ENCODE results near the gene TEKT5. TPM values are rescaled to one million over a fixed set of nuclear protein-coding genes. Genes with fewer than 3 reads are reported as not detected.
"Not testable (repeated sequence)": the region's sequence is repeated elsewhere in the genome, so short reads cannot be mapped to it uniquely, and the experiment has no call there.

Gene TEKT5
- total RNA-seq, 1 donor from 2014 or later: not detected

GRCh38 chr16:10652730-10653590 lies 41.8 kb downstream of the TEKT5 start:
- no peak overlapping the region for H3K4me3 ChIP-seq (ENCODE audit: low read length in 3 of 3)
- no peaks in the 10 kb centered on the region for H3K36me3 ChIP-seq (ENCODE audit: control insufficient read depth in 3 of 3, insufficient read depth in 3 of 3, low read length in 3 of 3)
- no peak overlapping the region for H3K9ac ChIP-seq (ENCODE audit: low read depth in 1 of 3, low read length in 3 of 3)
- no peaks in the 10 kb centered on the region for H3K9me3 ChIP-seq (ENCODE audit: control insufficient read depth in 3 of 3, low read length in 3 of 3)
- H3K27me3 ChIP-seq (ENCODE audit: control insufficient read depth in 3 of 3, insufficient read depth in 3 of 3, low read length in 3 of 3): peaks cover 0 to 6% (median 0%) of the 10 kb centered on the region in 3 donors
- H3K4me1 ChIP-seq (ENCODE audit: control insufficient read depth in 3 of 3, insufficient read depth in 3 of 3, low read length in 3 of 3): no peaks in the 10 kb centered on the region
- no peak overlapping the region for H3K27ac ChIP-seq (ENCODE audit: low read depth, low read length)

GRCh38 chr16:10649098-10649497 lies 45.6 kb downstream of the TEKT5 start:
- not testable (repeated sequence) for H3K27me3 ChIP-seq (ENCODE audit: control insufficient read depth in 3 of 3, insufficient read depth in 3 of 3, low read length in 3 of 3); H3K9me3 ChIP-seq (ENCODE audit: control insufficient read depth in 3 of 3, low read length in 3 of 3); H3K4me3 ChIP-seq (ENCODE audit: low read length in 3 of 3); H3K9ac ChIP-seq (ENCODE audit: low read depth in 1 of 3, low read length in 3 of 3); H3K4me1 ChIP-seq (ENCODE audit: control insufficient read depth in 3 of 3, insufficient read depth in 3 of 3, low read length in 3 of 3); H3K27ac ChIP-seq (ENCODE audit: low read depth, low read length); H3K36me3 ChIP-seq (ENCODE audit: control insufficient read depth in 3 of 3, insufficient read depth in 3 of 3, low read length in 3 of 3)

GRCh38 chr16:10647721-10648296 lies 46.9 kb downstream of the TEKT5 start:
- no peaks in the 10 kb centered on the region for H3K36me3 ChIP-seq (ENCODE audit: control insufficient read depth in 3 of 3, insufficient read depth in 3 of 3, low read length in 3 of 3)
- H3K4me3 ChIP-seq (ENCODE audit: low read length in 3 of 3): no peak overlapping the region
- no peak overlapping the region for H3K27ac ChIP-seq (ENCODE audit: low read depth, low read length)
- H3K4me1 ChIP-seq (ENCODE audit: control insufficient read depth in 3 of 3, insufficient read depth in 3 of 3, low read length in 3 of 3): no peaks in the 10 kb centered on the region
- no peak overlapping the region for H3K9ac ChIP-seq (ENCODE audit: low read depth in 1 of 3, low read length in 3 of 3)
- no peaks in the 10 kb centered on the region for H3K27me3 ChIP-seq (ENCODE audit: control insufficient read depth in 3 of 3, insufficient read depth in 3 of 3, low read length in 3 of 3)
- H3K9me3 ChIP-seq (ENCODE audit: control insufficient read depth in 3 of 3, low read length in 3 of 3): no peaks in the 10 kb centered on the region

GRCh38 chr16:10647264-10647720 lies 47.4 kb downstream of the TEKT5 start:
- Histone ChIP-seq H3K4me3 (ENCODE audit: low read length in 3 of 3) (no peak overlapping the region), H3K9ac (ENCODE audit: low read depth in 1 of 3, low read length in 3 of 3) (no peak overlapping the region), H3K27me3 (ENCODE audit: control insufficient read depth in 3 of 3, insufficient read depth in 3 of 3, low read length in 3 of 3) (no peaks in the 10 kb centered on the region), H3K4me1 (ENCODE audit: control insufficient read depth in 3 of 3, insufficient read depth in 3 of 3, low read length in 3 of 3) (no peaks in the 10 kb centered on the region), H3K36me3 (ENCODE audit: control insufficient read depth in 3 of 3, insufficient read depth in 3 of 3, low read length in 3 of 3) (no peaks in the 10 kb centered on the region), H3K27ac (ENCODE audit: low read depth, low read length) (no peak overlapping the region), H3K9me3 (ENCODE audit: control insufficient read depth in 3 of 3, low read length in 3 of 3) (no peaks in the 10 kb centered on the region)

GRCh38 chr16:10646581-10647263 lies 48.0 kb downstream of the TEKT5 start:
- Histone ChIP-seq H3K4me1 (ENCODE audit: control insufficient read depth in 3 of 3, insufficient read depth in 3 of 3, low read length in 3 of 3) (no peaks in the 10 kb centered on the region), H3K9me3 (ENCODE audit: control insufficient read depth in 3 of 3, low read length in 3 of 3) (no peaks in the 10 kb centered on the region), H3K27ac (ENCODE audit: low read depth, low read length) (no peak overlapping the region), H3K36me3 (ENCODE audit: control insufficient read depth in 3 of 3, insufficient read depth in 3 of 3, low read length in 3 of 3) (no peaks in the 10 kb centered on the region), H3K27me3 (ENCODE audit: control insufficient read depth in 3 of 3, insufficient read depth in 3 of 3, low read length in 3 of 3) (no peaks in the 10 kb centered on the region), H3K4me3 (ENCODE audit: low read length in 3 of 3) (no peak overlapping the region), H3K9ac (ENCODE audit: low read depth in 1 of 3, low read length in 3 of 3) (no peak overlapping the region)

GRCh38 chr16:10646228-10646580 lies 48.5 kb downstream of the TEKT5 start:
- Histone ChIP-seq H3K4me3 (ENCODE audit: low read length in 3 of 3) (no peak overlapping the region), H3K9me3 (ENCODE audit: control insufficient read depth in 3 of 3, low read length in 3 of 3) (no peaks in the 10 kb centered on the region), H3K27ac (ENCODE audit: low read depth, low read length) (no peak overlapping the region), H3K27me3 (ENCODE audit: control insufficient read depth in 3 of 3, insufficient read depth in 3 of 3, low read length in 3 of 3) (no peaks in the 10 kb centered on the region), H3K36me3 (ENCODE audit: control insufficient read depth in 3 of 3, insufficient read depth in 3 of 3, low read length in 3 of 3) (no peaks in the 10 kb centered on the region), H3K9ac (ENCODE audit: low read depth in 1 of 3, low read length in 3 of 3) (no peak overlapping the region), H3K4me1 (ENCODE audit: control insufficient read depth in 3 of 3, insufficient read depth in 3 of 3, low read length in 3 of 3) (no peaks in the 10 kb centered on the region)

GRCh38 chr16:10644092-10644491 lies 50.6 kb downstream of the TEKT5 start:
- no peak overlapping the region for H3K9ac ChIP-seq (ENCODE audit: low read depth in 1 of 3, low read length in 3 of 3)
- H3K4me3 ChIP-seq (ENCODE audit: low read length in 3 of 3): no peak overlapping the region

GRCh38 chr16:10642964-10643363 lies 51.8 kb downstream of the TEKT5 start:
- no peaks in the 10 kb centered on the region for H3K4me1 ChIP-seq (ENCODE audit: control insufficient read depth in 3 of 3, insufficient read depth in 3 of 3, low read length in 3 of 3)
- no peaks in the 10 kb centered on the region for H3K27me3 ChIP-seq (ENCODE audit: control insufficient read depth in 3 of 3, insufficient read depth in 3 of 3, low read length in 3 of 3)
- no peak overlapping the region for H3K27ac ChIP-seq (ENCODE audit: low read depth, low read length)
- no peaks in the 10 kb centered on the region for H3K36me3 ChIP-seq (ENCODE audit: control insufficient read depth in 3 of 3, insufficient read depth in 3 of 3, low read length in 3 of 3)
- no peak overlapping the region for H3K4me3 ChIP-seq (ENCODE audit: low read length in 3 of 3)
- no peak overlapping the region for H3K9ac ChIP-seq (ENCODE audit: low read depth in 1 of 3, low read length in 3 of 3)
- H3K9me3 ChIP-seq (ENCODE audit: control insufficient read depth in 3 of 3, low read length in 3 of 3): no peaks in the 10 kb centered on the region

More at GRCh38 chr16:10644092-10644491, 50.6 kb downstream of the TEKT5 start:
- H3K27ac ChIP-seq (ENCODE audit: low read depth, low read length): no peak overlapping the region
- no peaks in the 10 kb centered on the region for H3K27me3 ChIP-seq (ENCODE audit: control insufficient read depth in 3 of 3, insufficient read depth in 3 of 3, low read length in 3 of 3)
- H3K4me1 ChIP-seq (ENCODE audit: control insufficient read depth in 3 of 3, insufficient read depth in 3 of 3, low read length in 3 of 3): no peaks in the 10 kb centered on the region
- no peaks in the 10 kb centered on the region for H3K36me3 ChIP-seq (ENCODE audit: control insufficient read depth in 3 of 3, insufficient read depth in 3 of 3, low read length in 3 of 3)
- no peaks in the 10 kb centered on the region for H3K9me3 ChIP-seq (ENCODE audit: control insufficient read depth in 3 of 3, low read length in 3 of 3)

GRCh38 chr16:10641953-10642949 lies 52.5 kb downstream of the TEKT5 start:
- Histone ChIP-seq H3K4me1 (ENCODE audit: control insufficient read depth in 3 of 3, insufficient read depth in 3 of 3, low read length in 3 of 3) (no peaks in the 10 kb centered on the region), H3K9ac (ENCODE audit: low read depth in 1 of 3, low read length in 3 of 3) (no peak overlapping the region), H3K27ac (ENCODE audit: low read depth, low read length) (no peak overlapping the region)

More at GRCh38 chr16:10641953-10642949, 52.5 kb downstream of the TEKT5 start:
- Histone ChIP-seq H3K36me3 (ENCODE audit: control insufficient read depth in 3 of 3, insufficient read depth in 3 of 3, low read length in 3 of 3) (no peaks in the 10 kb centered on the region), H3K4me3 (ENCODE audit: low read length in 3 of 3) (no peak overlapping the region), H3K27me3 (ENCODE audit: control insufficient read depth in 3 of 3, insufficient read depth in 3 of 3, low read length in 3 of 3) (no peaks in the 10 kb centered on the region), H3K9me3 (ENCODE audit: control insufficient read depth in 3 of 3, low read length in 3 of 3) (no peaks in the 10 kb centered on the region)
